Calu3 (cell line): ENCODE data around the gene KAT2B. TPM values are rescaled to one million over a fixed set of nuclear protein-coding genes. Genes with fewer than 3 reads are reported as not detected.

ENCODE experiments used
- BruUV-seq: library from RNA; stranded (reverse); fragments of 400-500 nt; replicated peaks from 2 replicates; lab custom pipeline; 2021; lab: Mats Ljungman, UMichigan
- CTCF ChIA-PET: fragments of 300-600 bp; sonication (Branson Sonifier 250); formaldehyde crosslinking; loops from one replicate; lab custom pipeline; 2022; ENCODE audit warnings: antibody characterized with exemption; lab: Charles Lee
- DNase-seq: peaks from one replicate; pipeline ENCODE4 v3.0.0; 2022
- H3K27ac Mint-ChIP-seq: one replicate; pipeline ENCODE4 v1.8.0; 2022; ENCODE audit warnings: mixed read lengths; ENCODE audit not compliant: unreplicated experiment
- H3K27me3 Mint-ChIP-seq: one replicate; pipeline ENCODE4 v1.8.0; 2022; ENCODE audit warnings: mixed read lengths; ENCODE audit not compliant: unreplicated experiment
- H3K36me3 Mint-ChIP-seq: one replicate; pipeline ENCODE4 v1.8.0; 2022; ENCODE audit warnings: mild to moderate bottlenecking, moderate library complexity, mixed read lengths; ENCODE audit not compliant: insufficient read depth, unreplicated experiment
- H3K4me1 Mint-ChIP-seq: one replicate; pipeline ENCODE4 v1.8.0; 2022; ENCODE audit warnings: mild to moderate bottlenecking, low read depth, mixed read lengths; ENCODE audit not compliant: unreplicated experiment
- H3K4me3 Mint-ChIP-seq: one replicate; pipeline ENCODE4 v1.8.0; 2022; ENCODE audit warnings: mild to moderate bottlenecking, low read depth, moderate library complexity, mixed read lengths; ENCODE audit not compliant: unreplicated experiment
- H3K9me3 Mint-ChIP-seq: one replicate; pipeline ENCODE4 v1.8.0; 2022; ENCODE audit warnings: low read depth, mixed read lengths; ENCODE audit not compliant: unreplicated experiment
- intact Hi-C: fragments of 100-400 bp; cut with micrococcal nuclease; formaldehyde crosslinking; loops from one replicate; pipeline ENCODE4 v1.10.0; 2022; ENCODE audit not compliant: unreplicated experiment
- total RNA-seq: library from RNA; stranded (reverse); gene quantifications from 2 replicates; pipeline ENCODE4 v1.2.3, GENCODE V29; 2022
- TF ChIP-seq, protein P1 (sequence below): fragments of 200-600 bp; IDR thresholded peaks from one replicate; pipeline ENCODE4 v1.8.0; 2022; ENCODE audit warnings: antibody characterized with exemption; ENCODE audit not compliant: unreplicated experiment

The KAT2B gene
- total RNA-seq, 1 experiment from 2014 or later, result 13.8 TPM

DNA sequence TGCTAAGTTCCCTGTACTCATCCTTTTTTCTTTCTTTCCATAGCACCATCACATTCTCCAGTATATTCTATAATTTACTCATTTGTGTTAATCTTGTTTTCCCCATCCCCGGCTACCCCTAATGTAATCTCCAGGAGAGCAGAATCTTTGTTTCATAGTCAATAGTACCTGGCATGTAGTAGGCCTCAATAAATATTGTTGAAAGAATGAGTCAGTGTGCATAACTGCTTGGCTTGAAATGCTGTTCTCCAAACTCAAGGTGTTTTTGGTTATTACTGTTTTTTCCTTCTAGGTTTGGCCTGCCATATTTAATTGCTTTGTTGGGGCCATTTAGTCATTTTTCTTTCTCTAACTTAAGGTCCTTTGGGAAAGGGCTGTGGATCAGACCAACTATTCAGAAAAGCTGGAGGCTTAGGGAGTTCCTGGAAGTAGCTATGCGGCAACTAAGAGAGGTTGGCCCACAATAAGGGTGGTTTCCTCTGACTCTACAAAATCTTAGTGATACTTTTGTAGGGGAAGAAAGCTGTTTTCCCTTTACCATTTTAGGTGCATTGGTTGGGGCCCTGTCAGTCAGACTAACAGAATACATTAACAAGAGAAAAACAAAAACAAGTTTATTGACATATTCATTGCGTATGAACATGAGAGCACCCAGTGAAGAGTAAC is 28.4 kb downstream of the KAT2B start:
- H3K4me3 Mint-ChIP-seq, result no peak overlapping the region
- CTCF ChIA-PET, result no interaction called here
- TF ChIP-seq, protein P1, sequence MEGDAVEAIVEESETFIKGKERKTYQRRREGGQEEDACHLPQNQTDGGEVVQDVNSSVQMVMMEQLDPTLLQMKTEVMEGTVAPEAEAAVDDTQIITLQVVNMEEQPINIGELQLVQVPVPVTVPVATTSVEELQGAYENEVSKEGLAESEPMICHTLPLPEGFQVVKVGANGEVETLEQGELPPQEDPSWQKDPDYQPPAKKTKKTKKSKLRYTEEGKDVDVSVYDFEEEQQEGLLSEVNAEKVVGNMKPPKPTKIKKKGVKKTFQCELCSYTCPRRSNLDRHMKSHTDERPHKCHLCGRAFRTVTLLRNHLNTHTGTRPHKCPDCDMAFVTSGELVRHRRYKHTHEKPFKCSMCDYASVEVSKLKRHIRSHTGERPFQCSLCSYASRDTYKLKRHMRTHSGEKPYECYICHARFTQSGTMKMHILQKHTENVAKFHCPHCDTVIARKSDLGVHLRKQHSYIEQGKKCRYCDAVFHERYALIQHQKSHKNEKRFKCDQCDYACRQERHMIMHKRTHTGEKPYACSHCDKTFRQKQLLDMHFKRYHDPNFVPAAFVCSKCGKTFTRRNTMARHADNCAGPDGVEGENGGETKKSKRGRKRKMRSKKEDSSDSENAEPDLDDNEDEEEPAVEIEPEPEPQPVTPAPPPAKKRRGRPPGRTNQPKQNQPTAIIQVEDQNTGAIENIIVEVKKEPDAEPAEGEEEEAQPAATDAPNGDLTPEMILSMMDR, result no peak
- H3K9me3 Mint-ChIP-seq, result no peaks in the 10 kb centered on the region
- no peak overlapping the region for H3K27ac Mint-ChIP-seq
- no peaks in the 10 kb centered on the region for H3K27me3 Mint-ChIP-seq
- DNase-seq, result no peak
- no TSS peak for BruUV-seq
- peaks cover 18% of the 10 kb centered on the region for H3K4me1 Mint-ChIP-seq
- intact Hi-C loops, result no loop called here
- no peaks in the 10 kb centered on the region for H3K36me3 Mint-ChIP-seq

DNA sequence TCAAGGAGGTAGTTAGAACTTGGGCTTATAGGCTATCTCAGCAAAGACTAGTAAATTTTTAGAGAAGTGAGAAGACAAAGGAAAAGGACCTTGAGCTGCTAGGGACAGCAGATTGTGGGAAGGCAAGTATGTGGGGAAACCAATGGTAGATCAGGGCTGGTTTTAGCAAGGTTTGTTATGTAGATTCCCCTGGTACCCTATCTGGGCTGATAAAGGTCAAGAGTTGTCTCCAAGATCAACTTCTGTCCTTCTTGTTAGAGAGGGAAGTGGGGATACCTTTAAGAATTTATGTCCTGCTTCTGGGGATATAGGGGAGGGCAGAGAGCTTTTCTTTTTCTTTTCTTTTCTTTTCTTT is 28.9 kb downstream of the KAT2B start:
- Mint-ChIP-seq H3K36me3 (no peaks in the 10 kb centered on the region), H3K9me3 (no peaks in the 10 kb centered on the region), H3K27me3 (no peaks in the 10 kb centered on the region), H3K27ac (no peak overlapping the region), H3K4me3 (no peak overlapping the region), H3K4me1 (peaks cover 18% of the 10 kb centered on the region)
- no peak for DNase-seq
- BruUV-seq, result no TSS peak
- TF ChIP-seq, protein P1, result no peak
- CTCF ChIA-PET, result no interaction called here
- intact Hi-C loops, result no loop called here

DNA sequence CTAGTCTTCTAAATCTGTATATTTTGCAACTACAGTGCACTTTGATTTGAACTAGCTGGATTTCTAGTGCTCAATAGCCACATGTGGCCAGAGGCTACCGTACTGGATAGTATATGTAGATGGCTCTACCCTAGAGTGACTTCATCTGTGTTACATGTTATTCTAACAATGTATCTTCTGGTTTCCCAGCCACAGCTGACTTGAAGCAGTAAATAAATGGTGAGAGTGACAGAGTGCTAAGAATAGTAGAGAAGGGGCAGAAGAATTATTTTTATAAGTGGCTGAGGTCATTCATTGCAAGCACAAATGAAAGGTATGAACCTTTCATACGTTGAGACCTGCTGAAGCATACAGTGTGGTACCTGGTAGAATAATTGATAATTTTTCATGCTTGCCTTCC is 30.9 kb downstream of the KAT2B start:
- H3K4me3 Mint-ChIP-seq, result no peak overlapping the region
- DNase-seq, result no peak
- no peaks in the 10 kb centered on the region for H3K36me3 Mint-ChIP-seq
- TF ChIP-seq, protein P1, result no peak
- H3K27me3 Mint-ChIP-seq, result no peaks in the 10 kb centered on the region
- H3K27ac Mint-ChIP-seq, result no peak overlapping the region
- no TSS peak for BruUV-seq
- CTCF ChIA-PET, result interaction anchor here (0.6 kb wide), 1 partner anchor 34 kb away, joined by 3 read pairs; no protein-coding TSS in a partner anchor
- H3K4me1 Mint-ChIP-seq, result peaks cover 9% of the 10 kb centered on the region
- H3K9me3 Mint-ChIP-seq, result no peaks in the 10 kb centered on the region
- intact Hi-C loops, result no loop called here

DNA sequence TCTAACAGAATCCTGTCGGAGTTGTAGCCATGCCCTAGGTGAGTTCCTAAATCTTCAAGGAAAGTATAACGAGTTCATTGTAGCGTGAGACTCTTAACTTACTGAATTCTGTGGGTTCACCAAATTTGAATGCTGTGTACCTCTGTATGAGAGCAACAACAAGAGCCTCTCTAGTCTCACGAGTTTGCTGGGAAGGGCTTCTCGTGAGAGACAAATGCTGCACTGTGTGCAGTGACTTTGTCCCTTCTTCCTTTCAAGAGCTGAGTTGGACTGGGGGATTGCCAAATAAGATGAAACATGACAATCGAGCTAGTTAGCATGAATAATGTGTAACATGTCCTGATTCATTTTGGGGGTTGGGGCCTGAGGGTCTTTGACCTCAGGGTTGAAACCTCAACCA is 32.2 kb downstream of the KAT2B start:
- Mint-ChIP-seq H3K36me3 (no peaks in the 10 kb centered on the region), H3K27ac (no peak overlapping the region), H3K4me3 (no peak overlapping the region), H3K4me1 (peaks cover 9% of the 10 kb centered on the region), H3K9me3 (no peaks in the 10 kb centered on the region), H3K27me3 (no peaks in the 10 kb centered on the region)
- no peak for DNase-seq
- TF ChIP-seq, protein P1, result no peak
- intact Hi-C loops, result no loop called here
- CTCF ChIA-PET, result no interaction called here
- BruUV-seq, result no TSS peak
